GM10266 (cell line): ENCODE measurements around the gene ANKRD6.

Source experiments
- DNase-seq: peaks from one replicate; pipeline ENCODE4 v3.0.0; 2012; ENCODE audit errors: extremely low spot score
- CTCF ChIP-seq: IDR thresholded peaks from 2 replicates; pipeline ENCODE4 v1.5.1; 2012; ENCODE audit warnings: mild to moderate bottlenecking, low read depth; ENCODE audit not compliant: control insufficient read depth, insufficient read depth; ENCODE audit errors: missing control alignments

Gene ANKRD6

GRCh38 chr6:89522778-89523177 is 89.8 kb downstream of the ANKRD6 start:
- no peak for DNase-seq
- no peak for TF ChIP-seq CTCF

- TF ChIP-seq CTCF: no peak
- no peak for DNase-seq
These were observed 93.0 kb downstream of the ANKRD6 start for GRCh38 chr6:89525786-89526562.

GRCh38 chr6:89526563-89526869 is 93.6 kb downstream of the ANKRD6 start:
- TF ChIP-seq CTCF: no peak
- no peak for DNase-seq

- DNase-seq: no peak
- TF ChIP-seq CTCF: no peak
These were observed 94.7 kb downstream of the ANKRD6 start for GRCh38 chr6:89527634-89528033.

GRCh38 chr6:89528866-89529265 is 95.9 kb downstream of the ANKRD6 start:
- DNase-seq: no peak
- no peak for TF ChIP-seq CTCF

GRCh38 chr6:89530982-89531381 is 98.0 kb downstream of the ANKRD6 start:
- no peak for DNase-seq
- no peak for TF ChIP-seq CTCF

GRCh38 chr6:89536231-89536630 is 103.3 kb downstream of the ANKRD6 start:
- no peak for DNase-seq
- TF ChIP-seq CTCF: no peak
